GM21529 (cell line): ENCODE measurements around the gene FMN1.

Experiments
- ATAC-seq: cut with Tn5 transposase; IDR thresholded peaks from one replicate; pipeline ENCODE4 v1.9.1; 2021; ENCODE audit not compliant: unreplicated experiment

Gene FMN1

DNA sequence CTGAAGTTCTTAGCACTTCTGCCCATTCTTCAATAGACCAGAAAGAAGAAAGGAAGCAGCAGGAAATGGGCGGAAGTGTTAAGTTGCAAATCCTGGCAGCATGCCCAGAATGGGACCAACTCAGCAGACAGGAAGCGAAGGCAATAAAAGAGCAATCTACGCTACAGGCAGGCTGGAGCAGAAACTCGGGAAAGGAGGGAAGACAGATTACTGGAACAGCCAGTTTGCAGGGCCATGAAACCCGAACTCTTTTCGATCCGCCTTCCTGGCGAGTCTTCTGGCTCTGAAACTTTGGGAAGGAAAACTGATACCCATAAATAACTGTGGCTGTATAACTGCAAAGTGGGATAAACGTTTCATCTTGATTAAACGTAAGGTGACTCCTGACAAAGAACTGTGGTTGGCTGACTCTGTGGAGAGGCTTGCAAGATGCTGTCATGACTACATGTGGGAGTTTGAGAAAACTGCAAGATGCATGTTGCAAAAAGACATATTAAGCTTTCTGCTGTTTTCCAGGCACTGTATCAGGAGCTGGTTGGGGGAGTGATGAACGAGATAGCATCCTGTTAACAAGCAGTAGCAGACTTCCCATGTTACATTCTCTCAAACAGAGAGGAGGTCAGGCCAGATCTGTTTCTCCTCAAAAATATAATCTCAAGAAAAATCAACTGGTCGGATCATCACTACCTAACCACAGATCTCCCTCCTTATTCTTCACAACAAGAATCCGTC lies 67.8 kb downstream of the FMN1 start:
- no peak for ATAC-seq

DNA sequence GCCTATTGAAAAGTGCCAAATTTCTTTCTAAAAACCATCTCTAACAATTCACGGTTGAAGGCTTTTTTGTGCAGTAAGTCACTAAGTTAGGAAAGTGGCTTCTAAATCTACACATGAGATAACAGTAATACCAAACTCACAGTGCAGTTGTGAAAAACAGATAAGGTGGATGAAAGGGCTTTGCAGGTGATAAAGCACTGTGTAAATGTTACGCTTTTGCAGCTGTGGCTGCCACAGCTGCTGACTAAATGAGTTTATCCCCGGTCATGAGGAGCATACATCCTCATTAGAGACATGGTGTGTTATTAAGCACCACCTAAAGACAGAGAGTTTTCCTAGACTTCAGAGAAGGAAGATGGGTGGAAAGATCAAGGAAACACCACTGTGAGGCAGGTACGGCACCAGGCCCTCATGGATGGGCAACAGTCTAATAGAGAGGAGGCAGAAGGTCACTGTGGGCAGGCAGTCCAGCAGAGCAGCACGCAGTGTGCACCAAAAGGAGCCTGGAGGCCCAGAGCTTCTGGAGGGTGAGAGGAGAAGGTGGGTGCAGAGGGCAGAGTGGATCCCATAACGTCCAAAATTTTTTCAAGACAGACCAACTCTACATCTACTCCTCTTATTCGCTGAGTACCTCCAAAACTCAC lies 68.5 kb downstream of the FMN1 start:
- ATAC-seq = no peak

GRCh38 chr15:33124811-33125210 lies 69.7 kb downstream of the FMN1 start:
- no peak for ATAC-seq

DNA sequence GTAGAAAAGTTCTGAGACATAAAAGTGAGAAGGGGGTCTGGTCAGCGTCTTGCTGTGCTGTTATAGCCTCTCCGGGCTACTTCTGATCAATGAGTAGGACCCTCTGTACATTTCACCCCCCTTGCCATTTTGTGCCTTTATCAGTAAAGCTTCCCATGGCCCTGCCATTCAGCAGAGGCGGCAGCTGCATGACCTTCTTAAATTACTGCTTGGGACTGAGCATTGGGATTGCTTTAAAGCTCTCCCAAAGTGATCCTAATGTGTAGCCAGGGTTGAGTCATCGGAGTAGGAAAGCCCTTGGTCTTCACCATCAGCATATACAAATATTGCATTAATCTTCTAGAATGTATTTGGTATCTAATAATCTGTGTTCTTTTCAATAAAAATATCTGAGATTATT lies 70.2 kb downstream of the FMN1 start:
- no peak for ATAC-seq

GRCh38 chr15:33119865-33120264 lies 74.6 kb downstream of the FMN1 start:
- ATAC-seq = no peak

DNA sequence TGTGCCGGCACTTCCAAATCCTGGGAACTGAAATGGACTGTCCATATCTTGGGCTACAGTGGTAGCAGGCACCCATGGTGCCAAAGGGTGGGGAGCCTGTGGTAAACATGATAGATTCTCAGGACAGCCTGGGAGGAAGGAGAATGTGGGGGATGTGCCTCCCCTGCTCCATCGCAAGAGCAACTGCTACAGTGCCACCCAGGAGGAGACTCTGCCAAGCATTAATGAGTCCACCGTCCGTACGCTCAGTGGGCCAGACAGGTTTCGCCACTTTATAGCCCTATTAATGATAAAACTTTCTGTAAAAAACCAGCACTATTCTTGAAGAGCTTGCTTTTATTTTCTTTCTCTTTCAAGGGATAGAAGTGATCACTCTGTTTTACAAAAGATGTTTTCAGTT lies 75.2 kb downstream of the FMN1 start:
- no peak for ATAC-seq

- no peak for ATAC-seq
These were observed 78.3 kb downstream of the FMN1 start for GRCh38 chr15:33116198-33116597.

DNA sequence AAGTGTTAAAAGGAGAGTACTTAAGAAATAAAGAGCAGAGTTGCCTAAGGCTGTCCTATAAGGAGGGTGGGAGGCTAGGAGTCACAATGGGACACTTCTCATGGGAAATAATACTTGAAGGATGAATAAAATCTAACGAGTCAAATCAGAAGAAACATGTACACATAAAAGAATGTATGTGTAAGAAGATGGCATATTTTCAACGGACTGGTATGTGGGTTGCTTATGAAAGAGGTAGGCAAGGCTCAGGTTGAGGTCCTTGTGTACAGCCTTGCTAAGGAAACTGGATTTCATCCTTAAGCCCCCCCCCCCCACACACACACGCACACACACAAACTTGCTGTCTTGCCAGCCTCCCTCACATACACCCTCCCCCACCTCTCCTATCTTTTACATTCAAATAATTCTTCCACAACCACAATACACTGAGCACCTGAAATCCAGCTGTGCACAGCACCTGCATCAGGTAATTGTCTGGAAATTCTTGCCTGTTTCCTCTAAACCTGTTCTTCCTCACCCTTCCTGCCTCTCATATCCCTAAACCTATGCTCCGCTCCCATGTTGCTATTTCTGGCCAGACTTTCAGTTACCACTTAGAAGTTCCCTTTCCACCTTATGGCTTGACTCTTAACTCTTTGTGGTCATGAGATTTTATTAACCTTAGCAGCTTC lies 79.2 kb downstream of the FMN1 start:
- ATAC-seq = no peak

- no peak for ATAC-seq
These were observed 80.2 kb downstream of the FMN1 start for GRCh38 chr15:33114374-33114717.

DNA sequence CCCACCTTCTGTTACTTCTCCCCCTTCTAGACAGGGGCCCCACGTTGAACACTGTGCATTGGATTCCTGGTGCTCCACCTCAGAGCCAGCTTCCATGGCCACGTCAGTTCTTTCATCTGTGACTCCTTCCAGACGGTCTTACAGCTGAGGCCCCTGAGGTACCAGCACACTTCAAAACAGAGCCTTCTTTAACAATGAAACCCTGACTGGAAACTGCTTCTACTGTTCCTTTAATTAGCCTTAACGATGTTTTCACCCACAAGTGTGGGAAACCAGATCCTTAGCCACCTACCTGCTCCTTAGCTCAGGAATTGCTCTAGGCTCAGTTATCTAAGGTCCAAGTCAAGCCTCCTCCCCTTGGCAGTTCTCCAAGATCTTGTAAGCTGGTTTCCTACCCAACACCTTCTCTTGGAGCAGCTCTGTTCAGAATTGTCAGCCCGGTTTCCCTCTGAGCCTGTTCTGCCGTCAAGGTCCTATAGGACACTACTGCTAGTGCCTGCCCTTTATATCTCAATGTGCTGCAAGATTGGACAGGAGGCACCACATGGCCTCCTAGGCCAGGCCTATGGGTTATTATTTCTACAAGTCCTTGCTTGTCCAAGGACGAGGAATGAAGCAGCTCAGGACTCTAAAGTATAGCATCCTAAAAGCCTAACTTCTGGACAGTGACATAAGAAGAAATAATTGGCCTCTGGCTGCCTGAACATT lies 80.7 kb downstream of the FMN1 start:
- no peak for ATAC-seq

- no peak for ATAC-seq
These were observed 81.9 kb downstream of the FMN1 start for GRCh38 chr15:33112541-33113105.

DNA sequence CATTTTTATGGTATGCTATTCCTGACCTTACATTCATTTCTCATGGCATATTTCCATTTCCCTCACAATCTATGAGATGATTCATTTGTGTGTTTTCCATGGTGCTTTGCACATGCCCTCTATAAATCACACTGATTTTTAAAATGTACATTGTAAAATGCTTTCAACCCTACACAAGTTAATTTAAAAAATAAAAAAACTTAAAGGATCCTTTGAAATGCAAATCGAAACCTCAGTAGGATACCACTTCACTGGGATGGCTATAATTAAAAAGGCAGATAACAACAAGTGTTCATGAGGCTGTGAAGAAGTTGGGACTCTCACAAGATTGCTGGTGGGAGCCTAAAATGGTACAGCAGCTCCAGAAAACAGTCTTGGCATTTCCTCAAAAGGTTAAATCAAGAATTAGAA lies 83.5 kb downstream of the FMN1 start:
- ATAC-seq = no peak

DNA sequence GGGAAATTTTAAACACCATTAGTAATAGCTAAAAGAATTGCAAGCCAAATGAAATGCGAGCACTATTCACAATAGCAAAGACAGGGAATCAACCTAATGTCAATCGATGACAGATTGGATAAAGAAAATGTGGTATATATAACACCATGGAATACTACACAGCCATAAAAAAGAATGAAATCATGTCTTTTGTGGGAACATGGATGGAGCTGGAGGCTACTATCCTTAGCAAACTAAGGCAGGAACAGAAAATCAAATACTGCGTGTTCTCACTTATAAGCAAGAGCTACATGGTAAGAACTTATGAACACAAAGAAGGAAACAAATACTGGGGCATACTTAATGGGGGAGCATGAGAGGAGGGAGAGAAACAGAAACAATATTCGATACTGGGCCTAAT lies 85.2 kb downstream of the FMN1 start:
- no peak for ATAC-seq

DNA sequence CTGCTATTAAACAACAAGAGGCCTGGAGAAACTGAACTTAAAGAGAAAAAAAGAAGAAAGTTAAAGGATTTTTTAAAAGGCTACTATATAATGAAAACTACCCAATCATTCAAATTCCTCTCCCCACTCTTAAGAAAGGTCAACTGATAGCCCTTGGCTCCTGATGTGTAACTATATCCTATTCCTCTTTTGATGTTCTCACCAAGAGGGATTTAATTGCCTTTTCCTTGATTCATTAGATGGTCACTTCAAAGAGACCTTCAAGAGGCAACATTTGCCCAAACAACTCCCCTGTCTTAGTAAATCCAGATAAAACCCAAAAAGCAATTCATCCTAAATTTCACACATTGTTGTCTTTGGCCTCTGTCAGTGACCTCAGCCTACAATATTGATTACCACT lies 86.0 kb downstream of the FMN1 start:
- no peak for ATAC-seq

GRCh38 chr15:33107950-33108349 lies 86.6 kb downstream of the FMN1 start:
- ATAC-seq = no peak

GRCh38 chr15:33104212-33104611 lies 90.3 kb downstream of the FMN1 start:
- no peak for ATAC-seq

DNA sequence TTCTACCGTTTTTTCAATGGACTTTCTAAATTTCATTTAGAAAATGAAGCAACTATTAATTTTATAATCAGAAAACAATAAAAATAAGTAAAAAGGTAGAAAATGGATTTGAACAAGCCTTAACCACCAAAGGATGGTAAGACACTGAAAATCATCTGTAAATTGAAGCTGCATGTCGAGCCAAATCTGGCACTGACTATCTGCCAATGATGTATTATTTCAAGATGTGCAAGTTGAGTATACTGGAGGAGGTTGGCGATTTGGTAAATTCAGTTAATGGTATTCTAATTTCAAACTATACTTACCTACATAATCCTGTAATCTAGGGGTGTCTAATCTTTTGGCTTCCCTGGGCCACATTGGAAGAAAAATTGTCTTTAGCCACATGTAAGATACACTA lies 93.5 kb downstream of the FMN1 start:
- ATAC-seq = no peak

DNA sequence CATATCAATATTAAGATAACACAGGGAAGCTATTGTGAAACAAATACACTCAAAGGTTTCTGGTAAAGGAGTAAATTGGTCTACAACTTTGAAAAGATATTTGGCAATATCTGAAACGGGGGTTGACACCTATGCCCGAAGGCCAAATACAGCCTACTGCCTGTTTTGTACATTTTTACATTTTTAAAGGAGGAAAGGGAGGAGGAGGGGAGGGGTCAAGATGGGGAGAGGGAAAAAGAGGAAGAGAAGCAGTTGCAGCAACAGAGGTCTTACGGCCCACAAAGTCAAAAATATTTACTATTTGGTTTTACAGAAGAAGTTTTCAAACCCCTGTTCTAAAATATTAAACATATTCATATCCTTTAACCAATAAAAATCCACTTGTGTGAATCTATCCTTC lies 94.2 kb downstream of the FMN1 start:
- ATAC-seq = no peak

- ATAC-seq = no peak
These were observed 94.8 kb downstream of the FMN1 start for GRCh38 chr15:33099739-33100138.

- ATAC-seq = no peak
These were observed 95.3 kb downstream of the FMN1 start for GRCh38 chr15:33099213-33099612.
